Measurements from ENCODE around the gene TPM4. TPM values are rescaled to one million over a fixed set of nuclear protein-coding genes. Genes with fewer than 3 reads are reported as not detected.

The TPM4 gene
- total and polyA plus RNA-seq, 2 of the 8 experiments (the other 6 are each of a cell fraction or from before 2014, with no cell fraction given) = 160 to 359 TPM

GRCh38 chr19:16073481-16073880 lies 2.8 kb upstream of the TPM4 start:
- H2BK5ac ChIP-seq (ENCODE audit: low read depth, low read length) = no peak overlapping the region
- no peak overlapping the region for H2BK120ac ChIP-seq (replicated peaks; ENCODE audit: low read depth, low read length)
- H4K91ac ChIP-seq (replicated peaks; ENCODE audit: insufficient read length, low read length) = no peak overlapping the region
- H2BK12ac ChIP-seq (ENCODE audit: low read depth, low read length) = no peak overlapping the region
- no peak overlapping the region for H4K8ac ChIP-seq (ENCODE audit: extremely low read depth, insufficient read depth, low read length)
- H2AK5ac ChIP-seq (ENCODE audit: low read depth, low read length) = no peak overlapping the region
- peak in 1 of 2 experiments; percentile 41 for DNase-seq (ENCODE audit: low read depth in 1 of 2, low spot score in 2 of 2)
- H3K56ac ChIP-seq (replicated peaks; ENCODE audit: insufficient read length, low read depth, low read length) = no peak overlapping the region
- no peak for FAIRE-seq
- peaks cover 10% of the 10 kb centered on the region for H3K23me2 ChIP-seq (ENCODE audit: low read depth, low read length)
- whole genome bisulfite sequencing, 2 experiments (ENCODE audit: extremely low coverage in 1 of 2, insufficient coverage in 1 of 2, insufficient read length in 1 of 2, insufficient replicate concordance in 2 of 2, low coverage in 1 of 2, low lambda C conversion rate in 2 of 2, missing lambda C conversion rate in 1 of 2) = 91% methylated on average over 7 of the region's 7 CpGs; no CpG with 5 or more reads in 1 of the 2 experiments
- no peak overlapping the region for H3K4me3 ChIP-seq (ENCODE audit: extremely low read depth in 1 of 4, insufficient read depth in 2 of 4, low read depth in 3 of 4, low read length in 4 of 4)
- H4K20me1 ChIP-seq (replicated peaks in 1 of 2; ENCODE audit: control insufficient read depth in 1 of 2, insufficient read depth in 2 of 2, low read length in 2 of 2) = peaks cover 0 to 3% of the 10 kb centered on the region in 2 experiments
- peaks cover 0 to 6% (median 4%) of the 10 kb centered on the region in 4 experiments; a peak in 5 of 7 replicates for H3K4me1 ChIP-seq (replicated peaks in 1 of 4; ENCODE audit: control insufficient read depth in 3 of 4, insufficient read depth in 4 of 4, low read length in 3 of 4)
- H3K23ac ChIP-seq (ENCODE audit: insufficient read length) = no peak overlapping the region
- no peak overlapping the region for H3K4ac ChIP-seq (replicated peaks; ENCODE audit: insufficient read length, low read depth, low read length)
- H3K18ac ChIP-seq (ENCODE audit: extremely low read depth, low read length) = no peak overlapping the region
- TF ChIP-seq YY1 (IDR thresholded peaks at IDR 0.05; ENCODE audit: low read depth, low read length) (no peak), CREB1 (IDR thresholded peaks at IDR 0.05) (no peak), CBX5 (IDR thresholded peaks at IDR 0.05; ENCODE audit: low read depth, low read length) (no peak)
- no peak overlapping the region for H2BK20ac ChIP-seq (ENCODE audit: low read length)
- ChIA-PET POLR2A (ENCODE audit: partially characterized antibody) (interaction anchor here (1.1 to 22.4 kb wide), 4 partner anchors 8 to 112 kb away, joined by 3 to 582 read pairs (median 52); partner anchors contain the start of genes FAM32A and RAB8A), CTCF (ENCODE audit: partially characterized antibody) (interaction anchor here (9.6 kb wide), 1 partner anchor 11 kb away, joined by 107 read pairs; no protein-coding TSS in a partner anchor)
- H3K36me3 ChIP-seq (ENCODE audit: control insufficient read depth in 2 of 4, insufficient read depth in 4 of 4, low read length in 3 of 4) = no peaks in the 10 kb centered on the region
- peaks cover 4% of the 10 kb centered on the region for H3K79me1 ChIP-seq (ENCODE audit: low read depth, low read length)
- H2BK15ac ChIP-seq (ENCODE audit: low read length) = no peak overlapping the region
- H3K9me3 ChIP-seq (ENCODE audit: insufficient read depth in 2 of 2, low read depth in 1 of 2, low read length in 1 of 2) = no peaks in the 10 kb centered on the region
- no peak overlapping the region for H3K14ac ChIP-seq (ENCODE audit: insufficient read length)
- H3K27me3 ChIP-seq (replicated peaks in 1 of 4; ENCODE audit: control insufficient read depth in 3 of 4, extremely low read depth in 1 of 4, insufficient read depth in 3 of 4, low read length in 3 of 4) = no peaks in the 10 kb centered on the region
- no peak overlapping the region for H3K9ac ChIP-seq (replicated peaks in 1 of 4; ENCODE audit: extremely low read depth in 1 of 4, low read depth in 3 of 4, low read length in 3 of 4)
- no peak overlapping the region for H4K5ac ChIP-seq (ENCODE audit: insufficient read length, low read depth, low read length)
- no peak overlapping the region for H3K4me2 ChIP-seq (ENCODE audit: insufficient read depth in 1 of 2, low read depth in 2 of 2, low read length in 2 of 2)
- peaks cover 7 to 19% of the 10 kb centered on the region in 2 experiments for H3K79me2 ChIP-seq (ENCODE audit: control insufficient read depth in 1 of 2, insufficient read depth in 2 of 2, low read length in 2 of 2)
- no peak overlapping the region for H2AFZ ChIP-seq (ENCODE audit: low read length)
- no peak overlapping the region for H3K27ac ChIP-seq (ENCODE audit: low read depth, low read length)
